Suppressor macrophage treated with lipopolysaccharide for 1 hour (primary cell): ENCODE results near the gene SLC25A36.
"Not testable (repeated sequence)": the region's sequence is repeated elsewhere in the genome, so short reads cannot be mapped to it uniquely, and the experiment has no call there.

Source experiments
- DNase-seq, 3 donors: peaks; one replicate each; pipeline ENCODE4 v3.0.0-alpha.2; 2020 to 2022

The SLC25A36 gene

DNA sequence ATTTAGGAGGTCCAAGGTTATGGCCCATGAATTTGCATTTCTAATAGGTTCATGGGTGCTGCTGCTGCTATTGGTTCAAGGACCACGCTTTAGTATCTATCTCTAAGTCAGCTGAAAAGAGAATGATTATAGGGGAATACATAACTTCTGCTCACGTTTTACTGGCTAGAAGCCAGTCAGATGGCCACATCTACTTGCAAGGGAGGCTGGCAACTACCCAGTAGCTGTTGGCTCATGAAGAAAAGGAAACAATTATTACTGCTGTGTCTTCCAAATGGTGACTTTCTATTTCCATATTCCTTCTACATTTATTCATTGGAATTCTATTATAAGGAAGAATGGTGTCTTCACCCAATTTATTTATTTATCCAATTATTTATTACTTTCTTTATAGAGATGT, 54.2 kb downstream of the SLC25A36 start:
- no peak for DNase-seq

- DNase-seq: peak; percentile 73 to 76 (median 75)
These were observed 58.5 kb downstream of the SLC25A36 start for GRCh38 chr3:141000027-141000663.

GRCh38 chr3:141000686-141001085, 59.0 kb downstream of the SLC25A36 start:
- no peak for DNase-seq

DNA sequence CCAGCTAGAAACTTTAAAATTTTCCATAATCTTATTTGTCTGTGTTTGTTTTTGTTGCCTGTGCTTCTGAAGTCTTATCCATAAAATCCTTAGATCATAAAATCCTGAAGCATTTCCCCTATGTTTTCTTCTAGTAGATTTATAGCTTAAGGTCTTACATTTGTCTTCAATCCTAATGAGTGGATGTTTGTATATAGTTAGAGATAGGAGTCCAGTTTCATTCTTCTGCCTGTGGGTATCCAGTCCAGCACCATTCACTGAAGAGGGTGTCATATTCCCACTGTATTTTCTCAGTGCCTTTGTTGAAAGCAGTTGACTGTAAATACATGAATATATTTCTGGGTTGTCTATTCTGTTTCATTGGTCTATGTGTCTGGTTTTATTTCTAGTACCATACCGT, 64.7 kb downstream of the SLC25A36 start:
- DNase-seq: no peak

DNA sequence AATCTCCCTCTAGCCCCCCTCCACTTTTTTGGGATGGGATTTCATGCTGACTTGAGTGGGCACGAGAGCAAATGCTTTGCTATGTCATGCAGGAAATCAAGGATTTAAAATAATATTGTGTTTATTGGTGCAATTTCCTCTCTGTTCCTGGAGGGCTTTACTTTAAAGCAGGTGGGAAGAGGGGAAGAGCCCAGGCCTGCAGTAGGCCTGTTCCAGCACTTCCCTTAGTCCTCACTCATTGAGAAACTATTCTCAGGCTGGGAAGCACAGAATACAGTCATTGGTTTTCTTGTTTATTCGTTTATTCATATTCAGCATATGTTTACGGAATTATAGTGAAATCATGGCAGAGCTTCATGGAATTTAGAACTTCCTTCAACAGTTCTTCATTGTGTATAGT, 67.9 kb downstream of the SLC25A36 start:
- DNase-seq: no peak

GRCh38 chr3:141011232-141011996, 69.8 kb downstream of the SLC25A36 start:
- peak; percentile 82 to 91 (median 84) for DNase-seq

- DNase-seq: no peak
These were observed 70.3 kb downstream of the SLC25A36 start for GRCh38 chr3:141011997-141012262.

DNA sequence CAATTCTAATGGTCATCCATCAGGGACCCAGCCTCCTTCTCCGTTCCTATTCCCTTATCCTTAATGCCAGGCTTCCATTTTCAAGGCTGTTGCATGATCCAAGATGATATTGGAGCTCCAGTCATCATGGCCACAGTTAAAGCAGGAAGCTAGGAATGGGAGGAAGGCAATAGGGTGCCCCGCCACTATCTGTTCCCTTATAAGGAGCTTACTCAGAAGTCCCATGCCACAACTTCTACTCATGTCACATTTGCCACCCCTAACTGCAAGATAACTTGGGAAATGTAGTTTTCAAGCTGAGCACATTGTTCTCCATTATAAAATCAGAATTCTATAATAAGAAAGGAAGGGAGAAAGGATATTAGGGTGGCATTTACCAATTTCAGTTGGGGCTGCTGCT, 70.9 kb downstream of the SLC25A36 start:
- DNase-seq: no peak

GRCh38 chr3:141015481-141015880, 73.8 kb downstream of the SLC25A36 start:
- DNase-seq: peak; percentile 20 to 40 (median 28)

DNA sequence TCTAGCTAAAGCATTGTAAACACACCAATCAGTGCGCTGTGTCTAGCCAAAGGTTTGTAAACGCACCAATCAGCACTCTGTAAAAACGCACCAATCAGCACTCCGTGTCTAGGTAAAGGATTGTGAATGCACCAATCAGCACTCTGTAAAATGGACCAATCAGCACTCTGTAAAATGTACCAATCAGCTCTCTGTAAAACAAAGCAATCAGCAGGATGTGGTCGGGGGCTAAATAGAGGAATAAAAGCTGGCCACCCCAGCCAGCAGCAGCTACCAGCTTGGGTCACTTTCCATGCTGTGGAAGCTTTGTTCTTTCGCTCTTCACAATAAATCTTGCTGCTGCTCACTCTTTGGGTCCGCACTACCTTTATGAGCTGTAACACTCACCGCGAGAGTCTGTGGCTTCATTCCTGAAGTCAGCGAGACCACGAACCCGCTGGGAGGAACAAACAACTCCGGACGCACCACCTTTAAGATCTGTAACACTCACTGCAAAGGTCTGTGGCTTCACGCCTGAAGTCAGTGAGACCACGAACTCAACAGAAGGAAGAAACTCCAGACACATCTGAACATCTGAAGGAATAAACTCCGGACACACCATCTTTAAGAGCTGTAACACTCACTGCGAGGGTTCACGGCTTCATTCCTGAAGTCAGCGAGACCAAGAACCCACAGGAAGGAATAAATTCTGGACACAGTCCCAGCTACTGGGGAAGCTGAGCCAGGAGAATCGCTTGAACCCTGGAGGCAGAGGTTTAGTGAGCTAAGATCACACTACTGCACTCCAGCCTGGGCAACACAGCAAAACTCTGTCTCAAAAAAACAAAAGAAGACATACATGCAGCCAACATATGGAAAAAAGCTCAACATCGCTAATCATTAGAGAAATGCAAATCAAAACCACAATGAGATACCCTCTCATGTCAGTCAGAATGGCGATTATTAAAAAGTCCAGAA, 76.0 kb downstream of the SLC25A36 start:
- not testable (repeated sequence) for DNase-seq

DNA sequence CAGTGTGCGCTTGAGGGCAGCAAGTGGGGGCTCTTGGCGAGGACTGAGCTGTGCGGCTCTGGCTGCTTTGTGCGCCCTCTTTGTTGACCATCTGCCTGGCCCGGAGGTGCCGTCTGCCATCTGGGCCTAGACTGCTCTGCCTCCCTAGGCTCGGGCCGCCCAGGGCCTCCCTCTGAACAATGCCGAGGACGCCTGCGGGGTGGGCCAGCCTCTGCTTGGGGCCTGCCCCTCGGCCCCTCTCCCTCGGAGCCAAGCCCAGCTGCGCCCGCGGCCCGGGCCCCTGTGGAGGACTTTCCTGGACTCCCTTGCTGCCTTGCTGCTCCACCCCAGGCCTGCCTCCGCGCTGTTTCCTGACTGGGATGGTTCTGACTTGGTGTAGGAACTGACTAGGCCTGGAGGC, 77.6 kb downstream of the SLC25A36 start:
- no peak for DNase-seq

DNA sequence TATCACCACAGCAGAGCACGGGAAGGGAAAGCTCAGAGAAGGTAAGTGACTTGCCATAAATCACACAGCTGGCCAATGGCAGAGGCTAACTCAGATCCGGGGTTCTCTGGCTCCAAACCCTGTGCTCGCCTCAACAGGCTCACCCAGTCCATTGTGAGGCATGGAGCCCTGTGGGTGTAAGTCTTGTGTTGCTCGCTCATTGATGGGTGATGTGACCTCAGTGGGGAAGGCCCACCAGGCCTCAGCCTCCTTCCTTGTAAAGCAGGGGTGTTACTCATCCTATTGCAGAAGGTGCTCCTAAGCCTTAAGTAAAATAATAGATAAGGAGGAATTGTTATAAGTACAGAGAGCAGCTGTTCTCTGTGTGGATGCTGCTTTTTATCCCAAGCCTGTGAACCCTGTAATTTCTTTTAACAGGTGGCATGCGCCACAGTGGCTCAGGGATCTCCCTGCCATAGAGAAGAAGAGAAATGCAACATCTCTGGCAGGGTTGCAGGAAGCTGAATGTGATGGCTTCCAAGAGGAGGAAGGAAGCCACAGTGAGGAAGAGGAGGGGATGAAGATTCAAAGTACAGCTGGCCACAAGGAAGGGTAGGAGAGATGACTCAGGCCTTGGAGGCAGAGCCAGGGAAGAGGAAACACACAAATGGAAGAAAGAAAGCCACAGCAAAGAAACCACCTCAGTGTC, 78.7 kb downstream of the SLC25A36 start:
- DNase-seq: peak; percentile 77 to 88 (median 83)

GRCh38 chr3:141021261-141021660, 79.6 kb downstream of the SLC25A36 start:
- DNase-seq: no peak
